K562 (cell line): ENCODE results near the gene CHD8. TPM values are rescaled to one million over a fixed set of nuclear protein-coding genes. Genes with fewer than 3 reads are reported as not detected.

Experiments
- GATA2 ChIP-seq: sonication (generic); formaldehyde crosslinking; IDR thresholded peaks from 2 replicates; pipeline ENCODE4 v1.4.0; 2020; ENCODE audit warnings: mild to moderate bottlenecking, missing genetic modification reagents
- NEUROD1 ChIP-seq: fragments of 150-350 bp; IDR thresholded peaks from 2 replicates; pipeline ENCODE4 v1.6.1; 2014; ENCODE audit warnings: borderline replicate concordance, low read length, low read depth; ENCODE audit not compliant: partially characterized antibody
- ZNF609 ChIP-seq: sonication (generic); formaldehyde crosslinking; IDR thresholded peaks from 2 replicates; pipeline ENCODE4 v1.8.1; 2023; ENCODE audit warnings: missing genetic modification reagents, mild to moderate bottlenecking, borderline replicate concordance
- polyA plus RNA-seq, 8 experiments: library from polyadenylated mRNA; depleted of rRNA in 4 of 8; stranded (reverse) in 5 of 8; unstranded in 3 of 8; fragments of >200 nt; fragmentation: Nextera tagmentation in 2 of 8; fragmentation: Illumina TruSeq in 1 of 8; extraction: Ambion mirVana in 2 of 8; extraction: Trizol in 1 of 8; gene quantifications; 2 replicates each; pipeline versions ENCODE4 v1.2.1 to v1.2.3, GENCODE V29; 2011 to 2014; ENCODE audit warnings: inconsistent platforms in 1 of 8, missing spikeins in 1 of 8
- total RNA-seq, 7 experiments: library from RNA; depleted of rRNA in 6 of 7; stranded (reverse); fragments of >200 nt in 6 of 7; fragmentation: Illumina TruSeq in 2 of 7; extraction: Trizol in 2 of 7; gene quantifications; 2 replicates each; pipeline versions ENCODE4 v1.2.1 to v1.2.3, GENCODE V29; 2011 to 2021; ENCODE audit warnings: low replicate concordance in 1 of 7
- TF ChIP-seq, protein P1 (sequence below): fragments of 450-650 bp; formaldehyde crosslinking; IDR thresholded peaks from 2 replicates; pipeline ENCODE4 v1.4.0; 2022; ENCODE audit warnings: missing genetic modification characterization
- TF ChIP-seq, protein P2 (sequence below), 3 experiments: fragments of 200-800 bp in 1 of 3; fragments of 250-450 bp in 1 of 3; fragments of 450-650 bp in 1 of 3; sonication (Bioruptor Pico) in 1 of 3; sonication (Bioruptor generic) in 1 of 3; formaldehyde crosslinking in 1 of 3; IDR thresholded peaks; 2 replicates each; pipeline versions ENCODE4 v1.6.1 to v1.8.0; 2016 to 2022; ENCODE audit warnings: mild to moderate bottlenecking in 2 of 3, missing genetic modification characterization in 2 of 3, missing compliant biosample characterization in 1 of 3, moderate library complexity in 1 of 3
- TF ChIP-seq, protein P3 (sequence below): fragments of 450-650 bp; IDR thresholded peaks from 2 replicates; pipeline ENCODE4 v1.6.1; 2016

The CHD8 gene
- total and polyA plus RNA-seq, 9 of the 15 experiments (the other 6 are each of a cell fraction or from before 2014, with no cell fraction given), result 11.1 to 51.2 (median 32.8) TPM

- no peak for TF ChIP-seq ZNF609 (CRISPR knock-in tag)
- TF ChIP-seq NEUROD1, result no peak
- TF ChIP-seq, protein P1, sequence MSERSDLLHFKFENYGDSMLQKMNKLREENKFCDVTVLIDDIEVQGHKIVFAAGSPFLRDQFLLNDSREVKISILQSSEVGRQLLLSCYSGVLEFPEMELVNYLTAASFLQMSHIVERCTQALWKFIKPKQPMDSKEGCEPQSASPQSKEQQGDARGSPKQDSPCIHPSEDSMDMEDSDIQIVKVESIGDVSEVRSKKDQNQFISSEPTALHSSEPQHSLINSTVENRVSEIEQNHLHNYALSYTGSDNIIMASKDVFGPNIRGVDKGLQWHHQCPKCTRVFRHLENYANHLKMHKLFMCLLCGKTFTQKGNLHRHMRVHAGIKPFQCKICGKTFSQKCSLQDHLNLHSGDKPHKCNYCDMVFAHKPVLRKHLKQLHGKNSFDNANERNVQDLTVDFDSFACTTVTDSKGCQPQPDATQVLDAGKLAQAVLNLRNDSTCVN (CRISPR knock-in tag), result no peak
- no peak for TF ChIP-seq GATA2
- TF ChIP-seq, protein P2, sequence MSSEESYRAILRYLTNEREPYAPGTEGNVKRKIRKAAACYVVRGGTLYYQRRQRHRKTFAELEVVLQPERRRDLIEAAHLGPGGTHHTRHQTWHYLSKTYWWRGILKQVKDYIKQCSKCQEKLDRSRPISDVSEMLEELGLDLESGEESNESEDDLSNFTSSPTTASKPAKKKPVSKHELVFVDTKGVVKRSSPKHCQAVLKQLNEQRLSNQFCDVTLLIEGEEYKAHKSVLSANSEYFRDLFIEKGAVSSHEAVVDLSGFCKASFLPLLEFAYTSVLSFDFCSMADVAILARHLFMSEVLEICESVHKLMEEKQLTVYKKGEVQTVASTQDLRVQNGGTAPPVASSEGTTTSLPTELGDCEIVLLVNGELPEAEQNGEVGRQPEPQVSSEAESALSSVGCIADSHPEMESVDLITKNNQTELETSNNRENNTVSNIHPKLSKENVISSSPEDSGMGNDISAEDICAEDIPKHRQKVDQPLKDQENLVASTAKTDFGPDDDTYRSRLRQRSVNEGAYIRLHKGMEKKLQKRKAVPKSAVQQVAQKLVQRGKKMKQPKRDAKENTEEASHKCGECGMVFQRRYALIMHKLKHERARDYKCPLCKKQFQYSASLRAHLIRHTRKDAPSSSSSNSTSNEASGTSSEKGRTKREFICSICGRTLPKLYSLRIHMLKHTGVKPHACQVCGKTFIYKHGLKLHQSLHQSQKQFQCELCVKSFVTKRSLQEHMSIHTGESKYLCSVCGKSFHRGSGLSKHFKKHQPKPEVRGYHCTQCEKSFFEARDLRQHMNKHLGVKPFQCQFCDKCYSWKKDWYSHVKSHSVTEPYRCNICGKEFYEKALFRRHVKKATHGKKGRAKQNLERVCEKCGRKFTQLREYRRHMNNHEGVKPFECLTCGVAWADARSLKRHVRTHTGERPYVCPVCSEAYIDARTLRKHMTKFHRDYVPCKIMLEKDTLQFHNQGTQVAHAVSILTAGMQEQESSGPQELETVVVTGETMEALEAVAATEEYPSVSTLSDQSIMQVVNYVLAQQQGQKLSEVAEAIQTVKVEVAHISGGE (CRISPR knock-in tag; IDR thresholded peaks at IDR 0.05), result no peak
- TF ChIP-seq, protein P3, sequence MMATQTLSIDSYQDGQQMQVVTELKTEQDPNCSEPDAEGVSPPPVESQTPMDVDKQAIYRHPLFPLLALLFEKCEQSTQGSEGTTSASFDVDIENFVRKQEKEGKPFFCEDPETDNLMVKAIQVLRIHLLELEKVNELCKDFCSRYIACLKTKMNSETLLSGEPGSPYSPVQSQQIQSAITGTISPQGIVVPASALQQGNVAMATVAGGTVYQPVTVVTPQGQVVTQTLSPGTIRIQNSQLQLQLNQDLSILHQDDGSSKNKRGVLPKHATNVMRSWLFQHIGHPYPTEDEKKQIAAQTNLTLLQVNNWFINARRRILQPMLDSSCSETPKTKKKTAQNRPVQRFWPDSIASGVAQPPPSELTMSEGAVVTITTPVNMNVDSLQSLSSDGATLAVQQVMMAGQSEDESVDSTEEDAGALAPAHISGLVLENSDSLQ, result no peak
Measured at GRCh38 chr14:21406213-21406612, 49.7 kb downstream of the CHD8 start (continued).
